ENCODE measurements around the gene NLRP8.

DNA sequence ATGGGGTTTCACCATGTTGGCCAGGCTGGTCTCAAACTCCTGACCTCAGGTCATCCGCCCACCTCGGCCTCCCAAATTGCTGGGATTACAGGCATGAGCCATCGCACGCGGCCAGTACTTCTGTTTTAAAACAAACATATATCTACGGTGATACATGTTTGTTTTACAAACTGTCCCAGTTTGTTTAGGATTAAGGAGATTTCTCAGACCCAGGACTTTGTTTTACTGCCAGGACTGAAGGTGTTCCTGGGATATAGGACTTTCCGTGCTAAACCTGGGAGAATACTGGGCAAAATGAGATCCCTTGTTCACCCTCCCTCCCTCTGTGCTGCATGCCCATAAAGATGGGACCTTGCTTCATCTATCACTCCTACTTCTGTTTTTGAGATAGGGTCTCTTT, 8.8 kb downstream of the NLRP8 start:
- TF ChIP-seq, protein P1, sequence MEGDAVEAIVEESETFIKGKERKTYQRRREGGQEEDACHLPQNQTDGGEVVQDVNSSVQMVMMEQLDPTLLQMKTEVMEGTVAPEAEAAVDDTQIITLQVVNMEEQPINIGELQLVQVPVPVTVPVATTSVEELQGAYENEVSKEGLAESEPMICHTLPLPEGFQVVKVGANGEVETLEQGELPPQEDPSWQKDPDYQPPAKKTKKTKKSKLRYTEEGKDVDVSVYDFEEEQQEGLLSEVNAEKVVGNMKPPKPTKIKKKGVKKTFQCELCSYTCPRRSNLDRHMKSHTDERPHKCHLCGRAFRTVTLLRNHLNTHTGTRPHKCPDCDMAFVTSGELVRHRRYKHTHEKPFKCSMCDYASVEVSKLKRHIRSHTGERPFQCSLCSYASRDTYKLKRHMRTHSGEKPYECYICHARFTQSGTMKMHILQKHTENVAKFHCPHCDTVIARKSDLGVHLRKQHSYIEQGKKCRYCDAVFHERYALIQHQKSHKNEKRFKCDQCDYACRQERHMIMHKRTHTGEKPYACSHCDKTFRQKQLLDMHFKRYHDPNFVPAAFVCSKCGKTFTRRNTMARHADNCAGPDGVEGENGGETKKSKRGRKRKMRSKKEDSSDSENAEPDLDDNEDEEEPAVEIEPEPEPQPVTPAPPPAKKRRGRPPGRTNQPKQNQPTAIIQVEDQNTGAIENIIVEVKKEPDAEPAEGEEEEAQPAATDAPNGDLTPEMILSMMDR (conservative IDR thresholded peaks at IDR 0.05) = no peak
- TF ChIP-seq ZFX (IDR thresholded peaks at IDR 0.05) = no peak
